Measurements from ENCODE around the gene MXD4.
"Not testable (repeated sequence)": the region's sequence is repeated elsewhere in the genome, so short reads cannot be mapped to it uniquely, and the experiment has no call there.

Gene MXD4

GRCh38 chr4:2236944-2237666, 24.8 kb downstream of the MXD4 start:
- Histone ChIP-seq H3K9ac (no peak overlapping the region), H2AFZ (ENCODE audit: low read depth) (no peak overlapping the region), H3K36me3 (ENCODE audit: insufficient read depth) (peaks cover 6% of the 10 kb centered on the region; the same call in 1 of the 2 replicates), H4K20me1 (ENCODE audit: insufficient read depth) (no peaks in the 10 kb centered on the region), H3K4me3 (IDR thresholded peaks at IDR 0.05; ENCODE audit: insufficient read depth, low read depth, low read length) (no peak overlapping the region), H3K4me2 (no peak overlapping the region), H3K4me1 (ENCODE audit: low read depth, poor library complexity, severe bottlenecking) (peaks cover 28% of the 10 kb centered on the region), H3K27me3 (ENCODE audit: insufficient read depth, low read depth) (no peaks in the 10 kb centered on the region), H3K27ac (no peak overlapping the region), H3K79me2 (ENCODE audit: insufficient read depth, low read depth) (peaks cover 34% of the 10 kb centered on the region)
- TF ChIP-seq CTCF (conservative IDR thresholded peaks at IDR 0.05; ENCODE audit: low read depth, low read length): no peak

- Histone ChIP-seq H4K20me1 (ENCODE audit: insufficient read depth) (no peaks in the 10 kb centered on the region), H2AFZ (ENCODE audit: low read depth) (no peak overlapping the region), H3K4me2 (no peak overlapping the region), H3K27ac (no peak overlapping the region), H3K79me2 (ENCODE audit: insufficient read depth, low read depth) (no peaks in the 10 kb centered on the region), H3K9ac (no peak overlapping the region), H3K36me3 (ENCODE audit: insufficient read depth) (no peaks in the 10 kb centered on the region), H3K4me1 (ENCODE audit: low read depth, poor library complexity, severe bottlenecking) (no peaks in the 10 kb centered on the region), H3K27me3 (ENCODE audit: insufficient read depth, low read depth) (no peaks in the 10 kb centered on the region), H3K4me3 (IDR thresholded peaks at IDR 0.05; ENCODE audit: insufficient read depth, low read depth, low read length) (no peak overlapping the region)
- TF ChIP-seq CTCF (conservative IDR thresholded peaks at IDR 0.05; ENCODE audit: low read depth, low read length): no peak
Measured at GRCh38 chr4:2231082-2231481, 30.8 kb downstream of the MXD4 start.

GRCh38 chr4:2226261-2226660, 35.6 kb downstream of the MXD4 start:
- Histone ChIP-seq H3K27me3 (ENCODE audit: insufficient read depth, low read depth) (no peaks in the 10 kb centered on the region), H3K4me1 (ENCODE audit: low read depth, poor library complexity, severe bottlenecking) (peaks cover 22% of the 10 kb centered on the region), H3K4me2 (no peak overlapping the region), H3K27ac (no peak overlapping the region), H3K4me3 (IDR thresholded peaks at IDR 0.05; ENCODE audit: insufficient read depth, low read depth, low read length) (no peak overlapping the region), H3K9ac (no peak overlapping the region), H4K20me1 (ENCODE audit: insufficient read depth) (no peaks in the 10 kb centered on the region), H3K79me2 (ENCODE audit: insufficient read depth, low read depth) (no peaks in the 10 kb centered on the region), H2AFZ (ENCODE audit: low read depth) (no peak overlapping the region), H3K36me3 (ENCODE audit: insufficient read depth) (no peaks in the 10 kb centered on the region)
- TF ChIP-seq CTCF (conservative IDR thresholded peaks at IDR 0.05; ENCODE audit: low read depth, low read length): no peak

- H3K4me1 ChIP-seq (ENCODE audit: low read depth, poor library complexity, severe bottlenecking): peaks cover 32% of the 10 kb centered on the region
- H3K4me2 ChIP-seq: no peak overlapping the region
- H4K20me1 ChIP-seq (ENCODE audit: insufficient read depth): no peaks in the 10 kb centered on the region
Measured at GRCh38 chr4:2222838-2223237, 39.1 kb downstream of the MXD4 start.

GRCh38 chr4:2221378-2221777, 40.5 kb downstream of the MXD4 start:
- H3K27me3 ChIP-seq (ENCODE audit: insufficient read depth, low read depth); H3K4me2 ChIP-seq; H3K36me3 ChIP-seq (ENCODE audit: insufficient read depth); H3K27ac ChIP-seq; H3K79me2 ChIP-seq (ENCODE audit: insufficient read depth, low read depth); H3K4me3 ChIP-seq (IDR thresholded peaks at IDR 0.05; ENCODE audit: insufficient read depth, low read depth, low read length); H4K20me1 ChIP-seq (ENCODE audit: insufficient read depth); H3K9ac ChIP-seq; H2AFZ ChIP-seq (ENCODE audit: low read depth): not testable (repeated sequence)
- H3K4me1 ChIP-seq (ENCODE audit: low read depth, poor library complexity, severe bottlenecking): peaks cover 35% of the 10 kb centered on the region

More at GRCh38 chr4:2222838-2223237, 39.1 kb downstream of the MXD4 start:
- Histone ChIP-seq H3K27ac (no peak overlapping the region), H2AFZ (ENCODE audit: low read depth) (no peak overlapping the region), H3K9ac (no peak overlapping the region), H3K27me3 (ENCODE audit: insufficient read depth, low read depth) (no peaks in the 10 kb centered on the region), H3K36me3 (ENCODE audit: insufficient read depth) (no peaks in the 10 kb centered on the region), H3K79me2 (ENCODE audit: insufficient read depth, low read depth) (no peaks in the 10 kb centered on the region), H3K4me3 (IDR thresholded peaks at IDR 0.05; ENCODE audit: insufficient read depth, low read depth, low read length) (no peak overlapping the region)
- TF ChIP-seq CTCF (conservative IDR thresholded peaks at IDR 0.05; ENCODE audit: low read depth, low read length): no peak

Data from KMS-11 (cell line).